NCI-H1694 (cell line): ENCODE results near the gene VTI1A.
"Not testable (repeated sequence)": the region's sequence is repeated elsewhere in the genome, so short reads cannot be mapped to it uniquely, and the experiment has no call there.

Source experiments
- DNase-seq: peaks from one replicate; lab custom pipeline; 2025; lab: John Stamatoyannopoulos, UW

The VTI1A gene

GRCh38 chr10:112446855-112447619 lies at the start of gene VTI1A, which contains the start of gene ZDHHC6:
Gene VTI1A, plus strand, starts transcription at chr10:112447215. Its CDS starts 159 bp downstream, at chr10:112447374.
Gene ZDHHC6, minus strand, starts transcription at chr10:112446914. Its CDS starts 1,478 bp downstream, at chr10:112445436.
- peak; percentile 38 for DNase-seq

- DNase-seq = no peak
Measured at GRCh38 chr10:112397592-112397991, 49.4 kb upstream of the VTI1A start.

GRCh38 chr10:112402917-112403316 lies 44.1 kb upstream of the VTI1A start:
- DNase-seq = no peak

- DNase-seq = no peak
Measured at GRCh38 chr10:112404617-112405016, 42.4 kb upstream of the VTI1A start.

- DNase-seq = not testable (repeated sequence)
Measured at GRCh38 chr10:112406806-112407205, 40.2 kb upstream of the VTI1A start.

GRCh38 chr10:112407696-112408095 lies 39.3 kb upstream of the VTI1A start:
- DNase-seq = no peak

GRCh38 chr10:112409299-112409698 lies 37.7 kb upstream of the VTI1A start:
- no peak for DNase-seq

GRCh38 chr10:112409755-112410154 lies 37.3 kb upstream of the VTI1A start:
- no peak for DNase-seq

- DNase-seq = no peak
Measured at GRCh38 chr10:112412696-112413095, 34.3 kb upstream of the VTI1A start.

- DNase-seq = no peak
Measured at GRCh38 chr10:112421731-112422130, 25.3 kb upstream of the VTI1A start.

GRCh38 chr10:112424651-112425050 lies 22.4 kb upstream of the VTI1A start:
- no peak for DNase-seq

- DNase-seq = no peak
Measured at GRCh38 chr10:112426111-112426510, 20.9 kb upstream of the VTI1A start.

- DNase-seq = no peak
Measured at GRCh38 chr10:112429147-112429546, 17.9 kb upstream of the VTI1A start.

- DNase-seq = no peak
Measured at GRCh38 chr10:112429654-112430230, 17.3 kb upstream of the VTI1A start.

GRCh38 chr10:112433136-112433535 lies 13.9 kb upstream of the VTI1A start:
- no peak for DNase-seq

GRCh38 chr10:112434988-112435619 lies 11.9 kb upstream of the VTI1A start:
- DNase-seq = no peak

- no peak for DNase-seq
Measured at GRCh38 chr10:112438356-112438755, 8.7 kb upstream of the VTI1A start.

- DNase-seq = no peak
Measured at GRCh38 chr10:112441520-112441919, 5.5 kb upstream of the VTI1A start.

- DNase-seq = no peak
Measured at GRCh38 chr10:112442063-112442462, 5.0 kb upstream of the VTI1A start.

- DNase-seq = no peak
Measured at GRCh38 chr10:112446055-112446854, 760 bp upstream of the VTI1A start.

GRCh38 chr10:112447620-112447928 lies 559 bp downstream of the VTI1A start:
- DNase-seq = no peak

GRCh38 chr10:112448888-112449287 lies 1.9 kb downstream of the VTI1A start:
- no peak for DNase-seq
